ENCODE results near the gene ANO2. TPM values are rescaled to one million over a fixed set of nuclear protein-coding genes. Genes with fewer than 3 reads are reported as not detected.

ANO2 gene
- total and polyA plus RNA-seq, 7 donors = 1.3 to 9.3 (median 4.2) TPM

- Histone ChIP-seq H3K36me3 (ENCODE audit: insufficient read depth in 1 of 2, low read depth in 1 of 2) (no peaks in the 10 kb centered on the region), H3K4me1 (no peaks in the 10 kb centered on the region), H3K4me3 (no peak overlapping the region), H3K27me3 (ENCODE audit: insufficient read depth in 3 of 3, low read length in 2 of 3) (no peaks in the 10 kb centered on the region), H3K9me3 (no peaks in the 10 kb centered on the region), H3K27ac (no peak overlapping the region)
- no peak for TF ChIP-seq CTCF (IDR thresholded peaks at IDR 0.05)
- intact Hi-C loops (cut with DNase I) = no loop called here
- DNase-seq (no peak), ATAC-seq (no peak)
- WGBS, 3 donors = 68 to 79% (median 75%) methylated on average over 9 of the region's 9 CpGs
Measured at GRCh38 chr12:5916785-5917290, 28.2 kb downstream of the ANO2 start.

- TF ChIP-seq CTCF (IDR thresholded peaks at IDR 0.05) = no peak
- no peak for DNase-seq
- Histone ChIP-seq H3K9me3 (no peaks in the 10 kb centered on the region), H3K27ac (no peak overlapping the region), H3K4me1 (no peaks in the 10 kb centered on the region), H3K4me3 (no peak overlapping the region), H3K27me3 (ENCODE audit: insufficient read depth in 3 of 3, low read length in 2 of 3) (no peaks in the 10 kb centered on the region), H3K36me3 (ENCODE audit: insufficient read depth in 1 of 2, low read depth in 1 of 2) (no peaks in the 10 kb centered on the region)
- intact Hi-C loops (cut with DNase I) = no loop called here
- WGBS, 3 donors = 75 to 95% (median 91%) methylated on average over 4 of the region's 4 CpGs
- no peak for ATAC-seq
Measured at GRCh38 chr12:5915511-5915910, 29.5 kb downstream of the ANO2 start.

- Histone ChIP-seq H3K9me3 (no peaks in the 10 kb centered on the region), H3K27me3 (ENCODE audit: insufficient read depth in 3 of 3, low read length in 2 of 3) (peaks cover 0 to 1% (median 0%) of the 10 kb centered on the region in 3 donors), H3K4me1 (no peaks in the 10 kb centered on the region), H3K27ac (no peak overlapping the region), H3K4me3 (no peak overlapping the region), H3K36me3 (ENCODE audit: insufficient read depth in 1 of 2, low read depth in 1 of 2) (no peaks in the 10 kb centered on the region)
- intact Hi-C loops (cut with DNase I) = no loop called here
- no peak for TF ChIP-seq CTCF (IDR thresholded peaks at IDR 0.05)
- DNase-seq = no peak
- ATAC-seq = no peak
- 67 to 71% (median 69%) methylated on average over 11 of the region's 11 CpGs for WGBS, 3 donors
Measured at GRCh38 chr12:5914387-5915149, 30.5 kb downstream of the ANO2 start.

GRCh38 chr12:5913387-5913786 lies 31.7 kb downstream of the ANO2 start:
- no peak for TF ChIP-seq CTCF (IDR thresholded peaks at IDR 0.05)
- 80 to 86% (median 86%) methylated on average over 9 of the region's 9 CpGs for WGBS, 3 donors
- Histone ChIP-seq H3K4me3 (no peak overlapping the region), H3K4me1 (no peaks in the 10 kb centered on the region), H3K27ac (no peak overlapping the region), H3K9me3 (no peaks in the 10 kb centered on the region), H3K27me3 (ENCODE audit: insufficient read depth in 3 of 3, low read length in 2 of 3) (peaks cover 0 to 1% (median 0%) of the 10 kb centered on the region in 3 donors), H3K36me3 (ENCODE audit: insufficient read depth in 1 of 2, low read depth in 1 of 2) (no peaks in the 10 kb centered on the region)
- DNase-seq (no peak), ATAC-seq (no peak)
- intact Hi-C loops (cut with DNase I) = no loop called here
